H1 (cell line): ENCODE measurements around the gene ZHX3. TPM values are rescaled to one million over a fixed set of nuclear protein-coding genes. Genes with fewer than 3 reads are reported as not detected.

ENCODE experiments used
- CTCF ChIA-PET: fragments of 300-600 bp; sonication (Branson Sonifier 250); formaldehyde crosslinking; loops from one replicate; lab custom pipeline; 2021; ENCODE audit not compliant: partially characterized antibody; lab: Charles Lee
- POLR2A ChIA-PET: fragments of 300-600 bp; sonication (Branson Sonifier 250); formaldehyde crosslinking; loops from one replicate; lab custom pipeline; 2021; ENCODE audit warnings: inconsistent platforms; ENCODE audit not compliant: partially characterized antibody; lab: Charles Lee
- DNase-seq, 2 experiments: peaks; one replicate each; pipeline versions ENCODE4 v3.0.0 to v3.0.0-alpha.2; 2010 to 2022; ENCODE audit warnings: low spot score in 2 of 2, low read depth in 1 of 2, mixed read lengths in 1 of 2
- FAIRE-seq: peaks from 2 replicates; lab custom pipeline; 2011; peaks lifted over from hg19 to GRCh38; lab: Jason Lieb, UNC
- H2AFZ ChIP-seq: 2 replicates; pipeline ENCODE4 v1.8.1; 2012; ENCODE audit warnings: low read length, inconsistent platforms
- H2AK5ac ChIP-seq: 2 replicates; pipeline ENCODE4 v1.6.1; 2013; ENCODE audit warnings: low read depth, low read length
- H2BK120ac ChIP-seq: replicated peaks from 2 replicates; pipeline ENCODE3; 2013; ENCODE audit warnings: low read depth, low read length, inconsistent platforms
- H2BK12ac ChIP-seq: 2 replicates; pipeline ENCODE4 v1.6.1; 2013; ENCODE audit warnings: low read depth, low read length
- H2BK15ac ChIP-seq: 2 replicates; pipeline ENCODE4 v1.6.1; 2013; ENCODE audit warnings: low read length
- H2BK20ac ChIP-seq: 2 replicates; pipeline ENCODE4 v1.6.1; 2013; ENCODE audit warnings: low read length
- H2BK5ac ChIP-seq: 2 replicates; pipeline ENCODE4 v1.6.1; 2013; ENCODE audit warnings: low read depth, low read length
- H3K14ac ChIP-seq: 2 replicates; pipeline ENCODE4 v1.6.1; 2013; ENCODE audit warnings: inconsistent platforms; ENCODE audit not compliant: insufficient read length
- H3K18ac ChIP-seq: 2 replicates; pipeline ENCODE4 v1.6.1; 2013; ENCODE audit warnings: low read length; ENCODE audit errors: extremely low read depth
- H3K23ac ChIP-seq: 2 replicates; pipeline ENCODE4 v1.6.1; 2013; ENCODE audit warnings: inconsistent platforms; ENCODE audit not compliant: insufficient read length
- H3K23me2 ChIP-seq: 2 replicates; pipeline ENCODE4 v1.6.1; 2013; ENCODE audit warnings: low read depth, low read length
- H3K27ac ChIP-seq: 2 replicates; pipeline ENCODE4 v1.6.1; 2011; ENCODE audit warnings: low read depth, low read length, inconsistent platforms
- H3K27me3 ChIP-seq, 4 experiments: replicated peaks in 1 of 4; 1 replicate in 1 of 4; 2 replicates in 3 of 4; pipeline versions ENCODE4 v1.6.1 to v1.8.1; 2011 to 2013; ENCODE audit warnings: low read length in 3 of 4, mild to moderate bottlenecking in 3 of 4, inconsistent platforms in 2 of 4, mixed read lengths in 2 of 4, moderate library complexity in 1 of 4; ENCODE audit not compliant: control insufficient read depth in 3 of 4, insufficient read depth in 3 of 4; ENCODE audit errors: extremely low read depth in 1 of 4
- H3K36me3 ChIP-seq, 4 experiments: 2 replicates each; pipeline versions ENCODE4 v1.6.1 to v1.8.1; 2011 to 2013; ENCODE audit warnings: mild to moderate bottlenecking in 4 of 4, low read length in 3 of 4, moderate library complexity in 2 of 4, control low read depth in 1 of 4, inconsistent platforms in 1 of 4; ENCODE audit not compliant: insufficient read depth in 4 of 4, control insufficient read depth in 2 of 4
- H3K4ac ChIP-seq: replicated peaks from 2 replicates; pipeline ENCODE3; 2013; ENCODE audit warnings: low read length, low read depth, mixed read lengths, inconsistent platforms; ENCODE audit not compliant: insufficient read length
- H3K4me1 ChIP-seq, 4 experiments: replicated peaks in 1 of 4; 1 replicate in 1 of 4; 2 replicates in 3 of 4; pipeline versions ENCODE4 v1.6.1 to v1.8.1; 2011 to 2013; ENCODE audit warnings: low read length in 3 of 4, inconsistent platforms in 2 of 4, mixed read lengths in 1 of 4; ENCODE audit not compliant: insufficient read depth in 4 of 4, control insufficient read depth in 3 of 4
- H3K4me2 ChIP-seq, 2 experiments: 2 replicates each; pipeline versions ENCODE4 v1.6.1 to v1.8.1; 2011 to 2013; ENCODE audit warnings: low read depth in 2 of 2, low read length in 2 of 2, control low read depth in 1 of 2, inconsistent platforms in 1 of 2, mild to moderate bottlenecking in 1 of 2; ENCODE audit not compliant: insufficient read depth in 1 of 2
- H3K4me3 ChIP-seq, 4 experiments: fragments of 200-600, 300-600 bp in 1 of 4; sonication (generic), shearing (Covaris generic), sonication (Bioruptor Twin) in 1 of 4; 2 replicates each; pipeline versions ENCODE4 v1.5.1 to v1.8.1; 2011 to 2016; ENCODE audit warnings: low read length in 4 of 4, low read depth in 3 of 4, control low read depth in 2 of 4, inconsistent platforms in 2 of 4, mild to moderate bottlenecking in 2 of 4, mixed read lengths in 1 of 4, moderate library complexity in 1 of 4; ENCODE audit not compliant: insufficient read depth in 2 of 4; ENCODE audit errors: extremely low read depth in 1 of 4
- H3K56ac ChIP-seq: replicated peaks from 2 replicates; pipeline ENCODE3; 2013; ENCODE audit warnings: low read depth, mild to moderate bottlenecking, mixed read lengths, low read length, inconsistent platforms; ENCODE audit not compliant: insufficient read length
- H3K79me1 ChIP-seq: 2 replicates; pipeline ENCODE4 v1.6.1; 2013; ENCODE audit warnings: low read depth, low read length, control low read depth
- H3K79me2 ChIP-seq, 2 experiments: 2 replicates each; pipeline versions ENCODE4 v1.6.1 to v1.8.1; 2012 to 2013; ENCODE audit warnings: low read length in 2 of 2, mild to moderate bottlenecking in 2 of 2, inconsistent platforms in 1 of 2; ENCODE audit not compliant: insufficient read depth in 2 of 2, control insufficient read depth in 1 of 2
- H3K9ac ChIP-seq, 4 experiments: replicated peaks in 1 of 4; 1 replicate in 1 of 4; 2 replicates in 3 of 4; pipeline versions ENCODE4 v1.6.1 to v1.8.1; 2011 to 2013; ENCODE audit warnings: low read depth in 3 of 4, low read length in 3 of 4, control low read depth in 2 of 4, mild to moderate bottlenecking in 2 of 4, moderate library complexity in 2 of 4, inconsistent platforms in 1 of 4; ENCODE audit errors: extremely low read depth in 1 of 4
- H3K9me3 ChIP-seq, 2 experiments: 2 replicates each; pipeline versions ENCODE4 v1.6.1 to v1.8.1; 2012 to 2013; ENCODE audit warnings: mild to moderate bottlenecking in 2 of 2, moderate library complexity in 2 of 2, control low read depth in 1 of 2, inconsistent platforms in 1 of 2, low read depth in 1 of 2, low read length in 1 of 2, mixed read lengths in 1 of 2; ENCODE audit not compliant: insufficient read depth in 2 of 2
- H4K20me1 ChIP-seq, 2 experiments: replicated peaks in 1 of 2; 2 replicates each; pipeline versions ENCODE3 to v1.8.1; 2011 to 2013; ENCODE audit warnings: inconsistent platforms in 2 of 2, low read length in 2 of 2, mild to moderate bottlenecking in 1 of 2; ENCODE audit not compliant: insufficient read depth in 2 of 2, control insufficient read depth in 1 of 2
- H4K5ac ChIP-seq: 2 replicates; pipeline ENCODE4 v1.6.1; 2013; ENCODE audit warnings: low read length, low read depth, mixed read lengths, inconsistent platforms; ENCODE audit not compliant: insufficient read length
- H4K8ac ChIP-seq: 2 replicates; pipeline ENCODE4 v1.8.0; 2013; ENCODE audit warnings: mild to moderate bottlenecking, moderate library complexity, low read length, inconsistent platforms; ENCODE audit not compliant: insufficient read depth; ENCODE audit errors: extremely low read depth
- H4K91ac ChIP-seq: replicated peaks from 2 replicates; pipeline ENCODE3; 2013; ENCODE audit warnings: low read length, mixed read lengths, inconsistent platforms; ENCODE audit not compliant: insufficient read length
- ASH2L ChIP-seq: fragments of 200-600, 300-600 bp; sonication (generic); IDR thresholded peaks from one replicate; pipeline ENCODE4 v1.7.1; 2017; ENCODE audit warnings: low read length
- CEBPB ChIP-seq: IDR thresholded peaks from 2 replicates; pipeline ENCODE4 v1.6.1; 2012; ENCODE audit warnings: low read depth, low read length
- EGR1 ChIP-seq: IDR thresholded peaks from 2 replicates; pipeline ENCODE4 v1.6.1; 2011; ENCODE audit warnings: low read depth, low read length, borderline replicate concordance
- HDAC2 ChIP-seq, 2 experiments: fragments of 300-600 bp in 1 of 2; sonication (generic) in 1 of 2; IDR thresholded peaks; 2 replicates each; pipeline ENCODE4 v1.6.1; 2011 to 2012; ENCODE audit warnings: low read depth in 2 of 2, low read length in 2 of 2, mild to moderate bottlenecking in 2 of 2, moderate library complexity in 2 of 2, borderline replicate concordance in 1 of 2, inconsistent platforms in 1 of 2
- RAD21 ChIP-seq, 2 experiments: IDR thresholded peaks in 1 of 2; conservative IDR thresholded peaks in 1 of 2; 2 replicates each; pipeline ENCODE4 v1.6.1; 2011; ENCODE audit warnings: low read depth in 2 of 2, low read length in 2 of 2, improper control_type of control experiment in 1 of 2, inconsistent platforms in 1 of 2, mild to moderate bottlenecking in 1 of 2, moderate library complexity in 1 of 2
- RBBP5 ChIP-seq: IDR thresholded peaks from 2 replicates; pipeline ENCODE4 v1.7.1; 2012; ENCODE audit warnings: low read depth, mild to moderate bottlenecking, inconsistent platforms, low read length, moderate library complexity, borderline replicate concordance
- SP1 ChIP-seq: IDR thresholded peaks from 2 replicates; pipeline ENCODE4 v1.6.1; 2011; ENCODE audit warnings: low read depth, low read length
- TEAD4 ChIP-seq: IDR thresholded peaks from 2 replicates; pipeline ENCODE4 v1.6.1; 2012; ENCODE audit warnings: low read depth, low read length, inconsistent platforms, mixed read lengths
- whole genome bisulfite sequencing, 2 experiments: shearing (Covaris generic) in 1 of 2; methylation state at CpG; one replicate each; pipeline versions ENCODE4 v1.1.6 to v1.1.7; 2013 to 2015; ENCODE audit warnings: low lambda C conversion rate in 2 of 2, mixed read lengths in 2 of 2, inconsistent platforms in 1 of 2, low coverage in 1 of 2, missing lambda C conversion rate in 1 of 2; ENCODE audit not compliant: insufficient replicate concordance in 2 of 2, insufficient coverage in 1 of 2, insufficient read length in 1 of 2; ENCODE audit errors: extremely low coverage in 1 of 2, missing lambda C conversion rate in 1 of 2; 5-methylcytosine and 5-hydroxymethylcytosine counted together
- polyA plus RNA-seq, 7 experiments: library from polyadenylated mRNA; depleted of rRNA in 3 of 7; stranded (reverse) in 5 of 7; unstranded in 2 of 7; fragments of >200 nt in 5 of 7; fragments of 200-250 nt in 2 of 7; gene quantifications; 1 replicate in 5 of 7; 2 replicates in 1 of 7; 4 replicates in 1 of 7; pipeline versions ENCODE4 v1.2.1 to v1.2.3, GENCODE V29; 2011 to 2013; ENCODE audit warnings: missing spikeins in 2 of 7, mixed read lengths in 2 of 7
- total RNA-seq: library from RNA; stranded (reverse); fragmentation: NEBNext Ultra II Directional; extraction: Animal tissue kit (Norgen Biotek cat#: 25700); gene quantifications from 2 replicates; pipeline ENCODE4 v1.2.1, GENCODE V29; 2021

Gene ZHX3
- total and polyA plus RNA-seq, 2 of the 8 experiments (the other 6 are each of a cell fraction or from before 2014, with no cell fraction given) = 1.00 to 7.8 TPM

- Histone ChIP-seq H3K23ac (no peak overlapping the region), H2BK12ac (no peak overlapping the region), H4K8ac (no peak overlapping the region), H2AFZ (peak overlapping the region; percentile 96), H3K4me3 (no peak overlapping the region; a peak in 2 of 8 replicates), H3K4me2 (peak overlapping the region; percentile 6 to 62; a peak in 3 of 4 replicates), H2BK5ac (no peak overlapping the region), H2BK15ac (no peak overlapping the region; the same call in 1 of the 2 replicates), H3K27ac (no peak overlapping the region), H3K9ac (no peak overlapping the region), H3K79me1 (no peaks in the 10 kb centered on the region), H3K4ac (no peak overlapping the region), H3K79me2 (no peaks in the 10 kb centered on the region), H4K20me1 (peaks cover 0 to 1% of the 10 kb centered on the region in 2 experiments), H4K5ac (no peak overlapping the region), H3K14ac (no peak overlapping the region), H2BK20ac (0 out of 2 replicates have a peak overlapping the region, but pooled peaks have one; percentile 25), H4K91ac (no peak overlapping the region), H3K4me1 (peaks cover 0 to 4% (median 3%) of the 10 kb centered on the region in 4 experiments; a peak in 6 of 7 replicates), H3K18ac (no peak overlapping the region), H2BK120ac (no peak overlapping the region), H3K27me3 (peaks cover 0 to 10% (median 6%) of the 10 kb centered on the region in 4 experiments; a peak in 5 of 7 replicates), H3K9me3 (no peaks in the 10 kb centered on the region), H2AK5ac (no peak overlapping the region), H3K23me2 (no peaks in the 10 kb centered on the region), H3K56ac (no peak overlapping the region), H3K36me3 (no peaks in the 10 kb centered on the region)
- POLR2A ChIA-PET = interaction anchor here (0.7 kb wide), 1 partner anchor 91 kb away, joined by 3 read pairs; the partner anchor contains the start of gene LPIN3
- CTCF ChIA-PET = interaction anchor here (0.6 to 6.0 kb wide), 47 partner anchors 9 to 417 kb away, joined by 3 to 70 read pairs (median 5); partner anchors contain the start of gene LPIN3
- FAIRE-seq (peak; percentile 55), DNase-seq (peak; percentile 56 to 78)
- WGBS, 2 experiments = 47% methylated on average over 9 of the region's 9 CpGs; no CpG with 5 or more reads in 1 of the 2 experiments
- TF ChIP-seq CEBPB = peak; percentile 40; the same call in 1 of the 2 replicates
- peak; percentile 72 for TF ChIP-seq ASH2L
- TF ChIP-seq TEAD4 = 0 out of 2 replicates have a peak, but pooled peaks have one; percentile 3
- no peak for TF ChIP-seq EGR1
- TF ChIP-seq RBBP5 = peak; percentile 85; the same call in 1 of the 2 replicates
- no peak for TF ChIP-seq HDAC2 (IDR thresholded peaks at IDR 0.05; ENCODE audit: borderline replicate concordance in 1 of 2, low read depth in 2 of 2, low read length in 2 of 2)
- TF ChIP-seq RAD21 (IDR thresholded peaks at IDR 0.05 in 1 of 2, conservative IDR thresholded peaks at IDR 0.05 in 1 of 2; ENCODE audit: low read depth in 2 of 2, low read length in 2 of 2) = peak; percentile 79 to 84
- 0 out of 2 replicates have a peak, but pooled peaks have one; percentile 14 for TF ChIP-seq SP1
These were observed 67.9 kb downstream of the ZHX3 start for GRCh38 chr20:41249411-41250281.
